OCI-LY3 (cell line): ENCODE data around the gene SCN3A.

Source experiments
- H2AFZ ChIP-seq: fragments of 200-600, 300-600 bp; shearing (Covaris generic); 2 replicates; pipeline ENCODE4 v1.6.0; 2014; ENCODE audit warnings: antibody characterized with exemption, low read depth, low read length
- H3K27ac ChIP-seq: fragments of 200-600, 300-600 bp; sonication (generic); 2 replicates; pipeline ENCODE4 v1.5.1; 2014; ENCODE audit warnings: mild to moderate bottlenecking, low read length, moderate library complexity, mixed read lengths
- H3K27me3 ChIP-seq: fragments of 200-600, 300-600 bp; sonication (generic); 2 replicates; pipeline ENCODE4 v1.6.1; 2014; ENCODE audit warnings: low read depth, low read length, mixed read lengths
- H3K36me3 ChIP-seq: fragments of 200-600, 300-600 bp; sonication (generic); replicated peaks from 2 replicates; pipeline ENCODE3; 2014; ENCODE audit warnings: low read depth, low read length, mixed read lengths
- H3K4me1 ChIP-seq: fragments of 300-600, 200-600 bp; sonication (generic); 2 replicates; pipeline ENCODE4 v1.6.1; 2014; ENCODE audit warnings: low read length, mixed read lengths
- H3K4me2 ChIP-seq: fragments of 200-600, 300-600 bp; sonication (generic); 2 replicates; pipeline ENCODE4 v1.6.1; 2014; ENCODE audit warnings: low read length, mixed read lengths
- H3K4me3 ChIP-seq: fragments of 300-600, 200-600 bp; sonication (generic); 2 replicates; pipeline ENCODE4 v1.5.1; 2014; ENCODE audit warnings: antibody characterized with exemption, mild to moderate bottlenecking, low read length, moderate library complexity
- H3K79me2 ChIP-seq: fragments of 300-600, 200-600 bp; shearing (Covaris generic); 2 replicates; pipeline ENCODE4 v1.6.1; 2014; ENCODE audit warnings: mild to moderate bottlenecking, low read length, mixed read lengths
- H3K9ac ChIP-seq: fragments of 300-600, 200-600 bp; shearing (Covaris generic); 2 replicates; pipeline ENCODE4 v1.6.0; 2014; ENCODE audit warnings: mild to moderate bottlenecking, low read length, moderate library complexity
- H3K9me3 ChIP-seq: fragments of 200-600, 300-600 bp; shearing (Covaris generic); 2 replicates; pipeline ENCODE4 v1.6.1; 2014; ENCODE audit warnings: low read length, mixed read lengths; ENCODE audit not compliant: insufficient read depth
- H4K20me1 ChIP-seq: fragments of 200-600, 300-600 bp; sonication (generic); 2 replicates; pipeline ENCODE4 v1.6.1; 2016; ENCODE audit warnings: low read length, mixed read lengths; ENCODE audit not compliant: insufficient read depth
- EZH2phosphoT487 ChIP-seq: fragments of 200-600 bp; shearing (Covaris generic); IDR thresholded peaks from 2 replicates; pipeline ENCODE4 v1.6.1; 2018; ENCODE audit warnings: antibody characterized with exemption, mixed run types, low read depth
- TF ChIP-seq, protein P1 (sequence below): fragments of 200-600, 300-600 bp; sonication (generic); IDR thresholded peaks from 2 replicates; pipeline ENCODE4 v1.5.1; 2014; ENCODE audit warnings: antibody characterized with exemption, low read length, low read depth

SCN3A gene

DNA sequence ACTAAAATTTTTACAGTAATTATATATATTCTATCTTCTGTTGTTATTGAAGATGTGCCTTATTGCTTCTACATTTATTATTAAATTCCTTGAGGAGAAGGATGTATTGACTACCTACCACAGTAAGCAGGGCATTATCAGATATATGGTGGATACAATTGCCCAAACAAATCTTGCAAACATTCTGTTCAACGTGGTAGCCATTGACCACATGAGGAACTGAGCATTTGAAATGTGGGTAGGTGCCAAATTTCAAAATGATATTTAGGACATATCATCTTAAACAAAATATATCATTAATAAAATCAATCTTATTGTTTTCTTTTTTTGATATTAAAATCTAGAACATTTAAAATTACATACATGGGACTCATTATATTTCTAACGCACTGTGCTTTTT, 11.1 kb downstream of the SCN3A start:
- Histone ChIP-seq H3K9me3 (no peaks in the 10 kb centered on the region), H4K20me1 (0 out of 2 replicates have a peak, but pooled peaks cover 4% of the 10 kb centered on the region), H3K4me3 (no peak overlapping the region), H3K4me2 (no peak overlapping the region), H3K4me1 (peaks cover 18% of the 10 kb centered on the region), H3K9ac (no peak overlapping the region), H3K36me3 (peaks cover 14% of the 10 kb centered on the region), H2AFZ (no peak overlapping the region), H3K27me3 (no peaks in the 10 kb centered on the region), H3K79me2 (no peaks in the 10 kb centered on the region), H3K27ac (no peak overlapping the region)
- TF ChIP-seq, protein P1, sequence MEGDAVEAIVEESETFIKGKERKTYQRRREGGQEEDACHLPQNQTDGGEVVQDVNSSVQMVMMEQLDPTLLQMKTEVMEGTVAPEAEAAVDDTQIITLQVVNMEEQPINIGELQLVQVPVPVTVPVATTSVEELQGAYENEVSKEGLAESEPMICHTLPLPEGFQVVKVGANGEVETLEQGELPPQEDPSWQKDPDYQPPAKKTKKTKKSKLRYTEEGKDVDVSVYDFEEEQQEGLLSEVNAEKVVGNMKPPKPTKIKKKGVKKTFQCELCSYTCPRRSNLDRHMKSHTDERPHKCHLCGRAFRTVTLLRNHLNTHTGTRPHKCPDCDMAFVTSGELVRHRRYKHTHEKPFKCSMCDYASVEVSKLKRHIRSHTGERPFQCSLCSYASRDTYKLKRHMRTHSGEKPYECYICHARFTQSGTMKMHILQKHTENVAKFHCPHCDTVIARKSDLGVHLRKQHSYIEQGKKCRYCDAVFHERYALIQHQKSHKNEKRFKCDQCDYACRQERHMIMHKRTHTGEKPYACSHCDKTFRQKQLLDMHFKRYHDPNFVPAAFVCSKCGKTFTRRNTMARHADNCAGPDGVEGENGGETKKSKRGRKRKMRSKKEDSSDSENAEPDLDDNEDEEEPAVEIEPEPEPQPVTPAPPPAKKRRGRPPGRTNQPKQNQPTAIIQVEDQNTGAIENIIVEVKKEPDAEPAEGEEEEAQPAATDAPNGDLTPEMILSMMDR = no peak
- no peak for TF ChIP-seq EZH2phosphoT487

DNA sequence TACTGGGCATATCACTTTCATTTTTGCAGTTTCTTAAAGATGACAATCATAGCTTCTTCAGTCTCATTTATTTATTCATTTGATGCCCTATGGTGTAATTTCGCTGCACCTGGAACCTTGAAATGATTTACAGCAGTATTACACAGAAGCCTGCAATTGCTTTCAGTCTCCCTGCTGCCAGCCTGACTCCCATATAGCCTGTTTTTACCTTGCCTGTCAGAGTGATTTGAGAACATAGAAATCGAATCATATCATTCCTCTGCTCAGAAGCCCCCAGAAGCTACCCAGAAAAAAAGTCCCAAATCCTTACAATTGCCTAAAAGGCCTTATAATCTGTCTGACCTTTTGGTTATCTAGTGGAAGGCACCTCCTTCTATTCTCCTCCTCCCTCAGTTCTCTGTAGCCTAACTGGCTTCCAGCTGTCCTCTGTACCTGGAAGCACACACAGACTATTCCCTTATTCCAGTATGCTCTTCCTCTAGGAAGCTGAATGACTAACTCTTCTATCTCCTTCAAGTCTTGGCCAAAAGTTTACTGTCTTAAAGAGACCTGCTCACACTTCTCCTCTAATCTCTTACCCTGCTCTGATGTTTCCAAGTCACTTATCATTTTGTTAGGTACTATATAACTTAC, 12.6 kb downstream of the SCN3A start:
- TF ChIP-seq EZH2phosphoT487 = no peak
- TF ChIP-seq, protein P1 = no peak
- H3K79me2 ChIP-seq = no peaks in the 10 kb centered on the region
- no peak overlapping the region for H3K4me3 ChIP-seq
- H3K4me2 ChIP-seq = no peak overlapping the region
- H4K20me1 ChIP-seq = 0 out of 2 replicates have a peak, but pooled peaks cover 4% of the 10 kb centered on the region
- H3K9ac ChIP-seq = no peak overlapping the region
- peaks cover 14% of the 10 kb centered on the region for H3K36me3 ChIP-seq
- no peaks in the 10 kb centered on the region for H3K9me3 ChIP-seq
- no peak overlapping the region for H2AFZ ChIP-seq
- no peaks in the 10 kb centered on the region for H3K27me3 ChIP-seq
- no peak overlapping the region for H3K27ac ChIP-seq
- H3K4me1 ChIP-seq = peaks cover 18% of the 10 kb centered on the region

DNA sequence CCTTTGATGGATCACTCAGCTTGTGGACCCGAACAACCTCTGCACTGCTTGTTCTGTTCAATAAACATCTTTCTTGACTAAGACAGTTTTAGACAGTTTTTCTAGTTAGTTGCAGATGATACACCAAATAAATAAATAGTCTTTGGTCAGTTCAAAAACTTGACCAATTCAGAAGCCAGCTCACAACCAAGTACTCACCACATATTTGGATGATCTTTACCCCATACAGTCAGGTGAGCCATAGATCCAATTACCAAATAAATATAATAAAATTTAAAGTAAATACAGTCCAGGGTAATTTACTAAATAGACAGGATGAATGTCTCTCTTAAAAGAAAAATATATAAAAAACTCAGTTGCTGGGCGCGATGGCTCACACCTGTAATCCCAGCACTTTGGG, 18.2 kb downstream of the SCN3A start:
- no peak overlapping the region for H2AFZ ChIP-seq
- 0 out of 2 replicates have a peak, but pooled peaks cover 4% of the 10 kb centered on the region for H4K20me1 ChIP-seq
- H3K36me3 ChIP-seq = peaks cover 3% of the 10 kb centered on the region
- H3K4me1 ChIP-seq = peaks cover 11% of the 10 kb centered on the region
- TF ChIP-seq EZH2phosphoT487 = no peak
- TF ChIP-seq, protein P1 = no peak
- no peaks in the 10 kb centered on the region for H3K79me2 ChIP-seq
- H3K9me3 ChIP-seq = no peaks in the 10 kb centered on the region
- no peak overlapping the region for H3K4me2 ChIP-seq
- no peaks in the 10 kb centered on the region for H3K27me3 ChIP-seq
- H3K27ac ChIP-seq = no peak overlapping the region
- H3K9ac ChIP-seq = no peak overlapping the region
- no peak overlapping the region for H3K4me3 ChIP-seq

DNA sequence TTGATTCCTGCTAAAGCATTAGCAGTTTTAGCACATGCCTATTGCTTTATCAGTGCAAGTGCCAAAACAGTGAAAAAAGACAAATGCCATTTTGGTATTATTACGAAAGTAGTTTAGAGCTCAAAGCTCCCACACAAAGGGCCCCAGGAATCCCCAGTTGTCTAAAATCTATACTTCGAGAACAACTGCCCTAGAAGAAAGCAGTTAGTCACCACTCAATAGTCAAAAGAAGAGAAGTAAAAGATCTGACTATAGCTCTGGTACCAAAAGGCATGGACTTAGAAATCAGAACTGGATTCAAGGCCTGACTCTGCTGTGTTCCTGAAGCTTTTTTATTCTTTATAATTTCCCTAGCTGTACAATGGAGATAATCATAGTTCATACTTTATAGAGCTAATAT, 21.8 kb downstream of the SCN3A start:
- Histone ChIP-seq H3K27ac (no peak overlapping the region), H3K4me2 (no peak overlapping the region), H2AFZ (no peak overlapping the region), H3K27me3 (no peaks in the 10 kb centered on the region), H3K9me3 (no peaks in the 10 kb centered on the region), H3K36me3 (no peaks in the 10 kb centered on the region), H4K20me1 (no peaks in the 10 kb centered on the region), H3K4me3 (no peak overlapping the region), H3K4me1 (no peaks in the 10 kb centered on the region), H3K79me2 (no peaks in the 10 kb centered on the region), H3K9ac (no peak overlapping the region)
- TF ChIP-seq, protein P1 = no peak
- TF ChIP-seq EZH2phosphoT487 = no peak
